Measurements from ENCODE around the gene CMTR1. TPM values are rescaled to one million over a fixed set of nuclear protein-coding genes. Genes with fewer than 3 reads are reported as not detected.

Gene CMTR1
- total RNA-seq, 1 donor from 2014 or later: 44.5 TPM

- Mint-ChIP-seq H3K27me3 (ENCODE audit: unreplicated experiment) (no peaks in the 10 kb centered on the region), H3K9me3 (ENCODE audit: unreplicated experiment) (no peaks in the 10 kb centered on the region), H3K36me3 (ENCODE audit: unreplicated experiment) (peaks cover 38% of the 10 kb centered on the region), H3K4me3 (ENCODE audit: unreplicated experiment) (no peak overlapping the region), H3K27ac (ENCODE audit: unreplicated experiment) (no peak overlapping the region), H3K4me1 (ENCODE audit: unreplicated experiment) (peaks cover 6% of the 10 kb centered on the region)
- DNase-seq (ENCODE audit: extremely low spot score, unreplicated experiment): no peak
- no peak for TF ChIP-seq CTCF (IDR thresholded peaks at IDR 0.05)
Measured at GRCh38 chr6:37479266-37479854, 46.3 kb downstream of the CMTR1 start.

- Mint-ChIP-seq H3K27me3 (ENCODE audit: unreplicated experiment) (no peaks in the 10 kb centered on the region), H3K4me1 (ENCODE audit: unreplicated experiment) (peaks cover 5% of the 10 kb centered on the region), H3K9me3 (ENCODE audit: unreplicated experiment) (no peaks in the 10 kb centered on the region), H3K36me3 (ENCODE audit: unreplicated experiment) (peaks cover 31% of the 10 kb centered on the region), H3K4me3 (ENCODE audit: unreplicated experiment) (no peak overlapping the region), H3K27ac (ENCODE audit: unreplicated experiment) (no peak overlapping the region)
- DNase-seq (ENCODE audit: extremely low spot score, unreplicated experiment): no peak
- no peak for TF ChIP-seq CTCF (IDR thresholded peaks at IDR 0.05)
Measured at GRCh38 chr6:37480118-37480736, 47.2 kb downstream of the CMTR1 start.

GRCh38 chr6:37480951-37481534 is 48.0 kb downstream of the CMTR1 start:
- no peak for TF ChIP-seq CTCF (IDR thresholded peaks at IDR 0.05)
- Mint-ChIP-seq H3K4me1 (ENCODE audit: unreplicated experiment) (peaks cover 5% of the 10 kb centered on the region), H3K27me3 (ENCODE audit: unreplicated experiment) (no peaks in the 10 kb centered on the region), H3K4me3 (ENCODE audit: unreplicated experiment) (no peak overlapping the region), H3K36me3 (ENCODE audit: unreplicated experiment) (peaks cover 28% of the 10 kb centered on the region), H3K27ac (ENCODE audit: unreplicated experiment) (no peak overlapping the region), H3K9me3 (ENCODE audit: unreplicated experiment) (no peaks in the 10 kb centered on the region)
- DNase-seq (ENCODE audit: extremely low spot score, unreplicated experiment): no peak

- no peak overlapping the region for H3K27ac Mint-ChIP-seq (ENCODE audit: unreplicated experiment)
- peaks cover 24% of the 10 kb centered on the region for H3K36me3 Mint-ChIP-seq (ENCODE audit: unreplicated experiment)
- no peak for DNase-seq (ENCODE audit: extremely low spot score, unreplicated experiment)
- H3K27me3 Mint-ChIP-seq (ENCODE audit: unreplicated experiment): no peaks in the 10 kb centered on the region
- no peaks in the 10 kb centered on the region for H3K9me3 Mint-ChIP-seq (ENCODE audit: unreplicated experiment)
- H3K4me3 Mint-ChIP-seq (ENCODE audit: unreplicated experiment): no peak overlapping the region
- H3K4me1 Mint-ChIP-seq (ENCODE audit: unreplicated experiment): peaks cover 3% of the 10 kb centered on the region
- no peak for TF ChIP-seq CTCF (IDR thresholded peaks at IDR 0.05)
Measured at GRCh38 chr6:37481711-37482605, 48.9 kb downstream of the CMTR1 start.

All from osteocyte (in vitro differentiated cells).